ENCODE measurements around the gene ERC1. TPM values are rescaled to one million over a fixed set of nuclear protein-coding genes. Genes with fewer than 3 reads are reported as not detected.

ERC1 gene
- total and polyA plus RNA-seq, 2 of the 4 experiments (the other 2 are of a cell fraction) = 11.6 to 25.6 TPM

GRCh38 chr12:1288333-1288732, 297.3 kb downstream of the ERC1 start:
- ATAC-seq (ENCODE audit: low read depth) (no peak), DNase-seq (no peak)
- Histone ChIP-seq H2AK5ac (ENCODE audit: low read depth, low read length) (no peak overlapping the region), H3K4me1 (ENCODE audit: control insufficient read depth, insufficient read depth, low read length) (no peaks in the 10 kb centered on the region), H3K27me3 (ENCODE audit: control insufficient read depth, insufficient read depth, low read length) (no peaks in the 10 kb centered on the region), H3K27ac (ENCODE audit: insufficient read depth, low read length) (no peak overlapping the region), H3K36me3 (ENCODE audit: control insufficient read depth, insufficient read depth, low read length) (0 out of 2 replicates have a peak, but pooled peaks cover 1% of the 10 kb centered on the region), H2BK5ac (ENCODE audit: low read depth, low read length, poor library complexity, severe bottlenecking) (no peak overlapping the region), H3K9me3 (ENCODE audit: control insufficient read depth, insufficient read depth, low read length) (no peaks in the 10 kb centered on the region), H3K9me1 (ENCODE audit: insufficient read depth, low read length) (no peaks in the 10 kb centered on the region), H3K18ac (ENCODE audit: low read depth, low read length) (no peak overlapping the region), H4K5ac (ENCODE audit: low read depth, low read length) (no peak overlapping the region), H2BK15ac (ENCODE audit: low read depth, low read length) (no peak overlapping the region), H3K79me1 (ENCODE audit: low read depth in 1 of 2, low read length in 2 of 2) (peaks cover 3 to 5% of the 10 kb centered on the region in 2 experiments; a peak in 1 of 4 replicates), H3K9ac (ENCODE audit: low read depth, low read length) (no peak overlapping the region), H3K23ac (ENCODE audit: low read depth, low read length) (no peak overlapping the region), H3K4me3 (ENCODE audit: insufficient read depth, low read depth, low read length) (no peak overlapping the region), H4K8ac (ENCODE audit: low read depth in 2 of 2, low read length in 2 of 2) (no peak overlapping the region), H4K20me1 (ENCODE audit: insufficient read depth, low read length) (no peaks in the 10 kb centered on the region), H2BK20ac (ENCODE audit: low read depth, low read length) (no peak overlapping the region), H3K56ac (ENCODE audit: extremely low read depth, insufficient read depth, low read length) (no peak overlapping the region), H2BK120ac (ENCODE audit: low read depth, low read length) (no peak overlapping the region), H3K4ac (ENCODE audit: low read depth, low read length) (no peak overlapping the region), H2AK9ac (replicated peaks; ENCODE audit: low read depth, low read length, poor library complexity) (no peak overlapping the region), H3K14ac (replicated peaks; ENCODE audit: low read depth, low read length) (no peak overlapping the region), H4K91ac (ENCODE audit: insufficient read depth, low read depth, low read length) (no peak overlapping the region), H2AFZ (replicated peaks; ENCODE audit: low read length, poor library complexity) (no peak overlapping the region), H3K4me2 (ENCODE audit: low read depth, low read length) (no peak overlapping the region)
- dilution Hi-C loops (cut with HindIII; ENCODE audit: low sequenced_read_pairs, unreplicated experiment) = no loop called here
- TF ChIP-seq MAZ (IDR thresholded peaks at IDR 0.05; ENCODE audit: borderline replicate concordance, low read depth, low read length) (no peak), MAFK (IDR thresholded peaks at IDR 0.05; ENCODE audit: low read depth, low read length) (no peak), FOS (IDR thresholded peaks at IDR 0.05; ENCODE audit: low read depth, low read length) (no peak), SMC3 (IDR thresholded peaks at IDR 0.05; ENCODE audit: low read depth, low read length) (no peak), MXI1 (IDR thresholded peaks at IDR 0.05; ENCODE audit: borderline replicate concordance, low read depth, low read length) (no peak), CHD1 (IDR thresholded peaks at IDR 0.05; ENCODE audit: low read depth, low read length) (no peak), POLR2A (IDR thresholded peaks at IDR 0.05; ENCODE audit: low read depth, low read length) (no peak), BHLHE40 (IDR thresholded peaks at IDR 0.05; ENCODE audit: low read depth, low read length) (no peak), RAD21 (IDR thresholded peaks at IDR 0.05; ENCODE audit: low read length) (no peak), ELK1 (IDR thresholded peaks at IDR 0.05; ENCODE audit: borderline replicate concordance, low read depth, low read length) (no peak), RFX5 (IDR thresholded peaks at IDR 0.05; ENCODE audit: low read depth, low read length) (no peak), CTCF (conservative IDR thresholded peaks at IDR 0.05; ENCODE audit: low read depth, low read length) (no peak), NFE2L2 (IDR thresholded peaks at IDR 0.05; ENCODE audit: low read depth, low read length) (no peak)
- POLR2A ChIA-PET (ENCODE audit: unreplicated experiment) = no interaction called here
- WGBS, 2 experiments (ENCODE audit: extremely low coverage in 2 of 2, insufficient read length in 1 of 2) = 100% methylated on average over 1 of the region's 7 CpGs; no CpG with 5 or more reads in 1 of the 2 experiments
- intact Hi-C loops (cut with micrococcal nuclease) = no loop called here
- CTCF ChIA-PET = no interaction called here
- in situ Hi-C loops (cut with MboI; ENCODE audit: low sequenced_read_pairs) = no loop called here
- BruUV-seq (replicated peaks) = no TSS peak
